HEK293 (cell line): ENCODE data around the gene THEM4.

Experiments used
- TRIM28 ChIP-seq: IDR thresholded peaks from 2 replicates; pipeline ENCODE4 v1.6.1; 2011; ENCODE audit warnings: low read length, control low read depth, borderline replicate concordance
- ZIC2 ChIP-seq: fragments of 450-650 bp; formaldehyde crosslinking; IDR thresholded peaks from 2 replicates; pipeline ENCODE4 v1.5.1; 2016; ENCODE audit warnings: missing biosample characterization, missing genetic modification characterization

- no peak for TF ChIP-seq TRIM28
- TF ChIP-seq ZIC2 (tag by site-specific recombination), result no peak
Observed at GRCh38 chr1:151935894-151936602, 26.7 kb upstream of the THEM4 start.
